GM23248 (cell line): ENCODE measurements around the gene SEMA6B. TPM values are rescaled to one million over a fixed set of nuclear protein-coding genes. Genes with fewer than 3 reads are reported as not detected.
A peak's percentile ranks its signal among the peaks of the same experiment; 100 is the strongest.

Source experiments
- DNase-seq: peaks from one replicate; pipeline ENCODE4 v3.0.0-alpha.2; 2015
- H2AFZ ChIP-seq: fragments of 200-600 bp; sonication (generic); 2 replicates; pipeline ENCODE4 v1.6.1; 2016; ENCODE audit warnings: antibody characterized with exemption
- H3F3A ChIP-seq: fragments of 200-600 bp; sonication (generic); 2 replicates; pipeline ENCODE4 v1.6.1; 2016; ENCODE audit warnings: mild to moderate bottlenecking, antibody characterized with exemption, mixed run types; ENCODE audit not compliant: insufficient read depth
- H3K27ac ChIP-seq: fragments of 200-600 bp; sonication (generic); 2 replicates; pipeline ENCODE4 v1.5.1; 2016; ENCODE audit warnings: mild to moderate bottlenecking
- H3K27me3 ChIP-seq: fragments of 200-600 bp; sonication (generic); replicated peaks from 2 replicates; pipeline ENCODE4 v1.6.1; 2016; ENCODE audit warnings: mild to moderate bottlenecking; ENCODE audit not compliant: insufficient read depth
- H3K36me3 ChIP-seq: fragments of 200-600 bp; sonication (generic); 2 replicates; pipeline ENCODE4 v1.6.1; 2016; ENCODE audit warnings: low read depth, mild to moderate bottlenecking
- H3K4me1 ChIP-seq: fragments of 200-600 bp; sonication (generic); 2 replicates; pipeline ENCODE4 v1.6.1; 2016; ENCODE audit warnings: mild to moderate bottlenecking; ENCODE audit not compliant: insufficient read depth
- H3K4me2 ChIP-seq: fragments of 200-600 bp; sonication (generic); one replicate; pipeline ENCODE4 v1.6.1; 2016; ENCODE audit warnings: mild to moderate bottlenecking; ENCODE audit not compliant: unreplicated experiment
- H3K4me3 ChIP-seq: fragments of 200-600 bp; sonication (generic); 2 replicates; pipeline ENCODE4 v1.5.1; 2016; ENCODE audit warnings: mild to moderate bottlenecking
- H3K79me2 ChIP-seq: fragments of 200-600 bp; sonication (generic); 2 replicates; pipeline ENCODE4 v1.6.1; 2016; ENCODE audit warnings: mild to moderate bottlenecking; ENCODE audit not compliant: insufficient read depth
- H3K9ac ChIP-seq: fragments of 200-600 bp; sonication (generic); 2 replicates; pipeline ENCODE4 v1.6.1; 2016; ENCODE audit warnings: mild to moderate bottlenecking
- H3K9me2 ChIP-seq: fragments of 200-600 bp; sonication (generic); 2 replicates; pipeline ENCODE4 v1.6.1; 2016; ENCODE audit warnings: mixed run types, mild to moderate bottlenecking, moderate library complexity; ENCODE audit not compliant: insufficient read depth
- H3K9me3 ChIP-seq: fragments of 200-600 bp; sonication (generic); one replicate; pipeline ENCODE4 v1.6.1; 2017; ENCODE audit warnings: low read depth
- H4K20me1 ChIP-seq: fragments of 200-600 bp; sonication (generic); 2 replicates; pipeline ENCODE4 v1.6.0; 2016; ENCODE audit not compliant: insufficient read depth
- EZH2 ChIP-seq: fragments of 200-600 bp; sonication (generic); IDR thresholded peaks from 2 replicates; pipeline ENCODE4 v1.6.1; 2018; ENCODE audit warnings: antibody characterized with exemption, mild to moderate bottlenecking; ENCODE audit not compliant: insufficient read depth, poor library complexity, severe bottlenecking
- EZH2phosphoT487 ChIP-seq: fragments of 200-600 bp; sonication (generic); IDR thresholded peaks from 2 replicates; pipeline ENCODE4 v1.6.1; 2018; ENCODE audit warnings: antibody characterized with exemption, moderate library complexity, mild to moderate bottlenecking, low read depth; ENCODE audit not compliant: insufficient read depth
- WGBS, 2 experiments: methylation state at CpG; one replicate each; pipeline ENCODE4 v1.1.6; 2015 to 2017; ENCODE audit warnings: low lambda C conversion rate in 2 of 2, low coverage in 1 of 2; ENCODE audit errors: missing lambda C conversion rate in 2 of 2; 5-methylcytosine and 5-hydroxymethylcytosine counted together
- in situ Hi-C: fragments of 300-500 bp; cut with MboI; formaldehyde crosslinking; loops from 2 replicates; pipeline ENCODE4 v1.15.0; 2020
- polyA plus RNA-seq: library from polyadenylated mRNA; unstranded; fragments of >200 nt; fragmentation: Nextera tagmentation; extraction: Ambion mirVana; gene quantifications from 2 replicates; pipeline ENCODE4 v1.2.1, GENCODE V29; 2016
- total RNA-seq: library from RNA; depleted of rRNA; stranded (reverse); fragments of >200 nt; shearing (Covaris generic); gene quantifications from 2 replicates; pipeline ENCODE4 v1.2.3, GENCODE V29; 2014

SEMA6B gene
- total and polyA plus RNA-seq, 2 experiments from 2014 or later, result not detected

DNA sequence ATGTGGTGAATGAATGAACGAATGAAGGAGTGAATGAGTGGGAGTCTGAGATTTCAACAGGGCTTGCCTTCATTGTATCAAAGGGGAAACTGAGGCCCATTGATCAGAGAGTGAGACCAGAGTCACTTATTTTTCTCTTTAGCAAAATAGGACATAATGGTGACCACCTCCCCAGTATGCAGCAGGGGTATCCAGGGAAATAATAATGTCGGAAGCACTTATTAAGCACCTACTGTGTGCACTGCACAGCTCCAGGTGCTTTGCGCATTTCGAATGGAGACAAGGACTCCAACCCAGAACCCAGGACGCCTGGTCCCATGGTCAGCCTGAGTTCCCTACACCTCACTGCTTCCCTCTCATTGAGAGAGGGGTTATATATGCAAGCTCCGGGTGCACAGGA lies 26.8 kb upstream of the SEMA6B start:
- Histone ChIP-seq H3K9ac (no peak overlapping the region), H3K27ac (no peak overlapping the region), H3K4me3 (no peak overlapping the region), H3K4me2 (no peak overlapping the region), H3K9me2 (no peaks in the 10 kb centered on the region), H3F3A (no peaks in the 10 kb centered on the region), H3K27me3 (peaks cover 33% of the 10 kb centered on the region), H3K9me3 (no peaks in the 10 kb centered on the region), H4K20me1 (no peaks in the 10 kb centered on the region), H2AFZ (no peak overlapping the region), H3K36me3 (no peaks in the 10 kb centered on the region), H3K79me2 (no peaks in the 10 kb centered on the region), H3K4me1 (no peaks in the 10 kb centered on the region)
- 48 to 50% methylated on average over 6 of the region's 6 CpGs for WGBS, 2 experiments
- in situ Hi-C loops, result no loop called here
- no peak for TF ChIP-seq EZH2phosphoT487
- no peak for TF ChIP-seq EZH2
- DNase-seq, result no peak

DNA sequence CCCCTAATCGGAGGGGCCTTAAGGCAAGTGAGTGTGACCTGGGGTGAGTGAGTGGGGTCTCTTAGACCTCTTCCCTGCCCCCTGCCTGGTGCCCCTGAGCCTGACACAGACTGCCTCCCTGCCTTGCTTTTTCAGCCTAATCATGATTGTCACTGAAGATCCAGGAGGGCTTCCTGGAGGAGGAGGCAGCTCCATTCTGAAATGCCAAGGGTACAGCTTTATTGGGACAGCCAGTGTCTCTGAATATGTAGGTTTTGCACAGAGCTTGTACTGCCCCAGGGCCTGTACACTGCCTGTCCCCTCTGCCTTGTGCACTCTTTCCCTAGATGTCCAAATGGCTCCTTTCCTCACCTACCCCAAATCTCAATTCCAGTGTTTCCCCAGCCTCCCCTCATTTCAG lies 26.1 kb upstream of the SEMA6B start:
- no peak for DNase-seq
- no peak overlapping the region for H3K4me3 ChIP-seq
- no peak overlapping the region for H3K27ac ChIP-seq
- no peaks in the 10 kb centered on the region for H4K20me1 ChIP-seq
- H3K36me3 ChIP-seq, result no peaks in the 10 kb centered on the region
- TF ChIP-seq EZH2phosphoT487 (no peak), EZH2 (no peak)
- H3K4me2 ChIP-seq, result no peak overlapping the region
- WGBS, 2 experiments, result 44 to 65% methylated on average over 1 of the region's 1 CpG
- H3F3A ChIP-seq, result no peaks in the 10 kb centered on the region
- H3K9me2 ChIP-seq, result no peaks in the 10 kb centered on the region
- H2AFZ ChIP-seq, result no peak overlapping the region
- no peaks in the 10 kb centered on the region for H3K9me3 ChIP-seq
- no peaks in the 10 kb centered on the region for H3K4me1 ChIP-seq
- H3K27me3 ChIP-seq, result peaks cover 32% of the 10 kb centered on the region
- H3K9ac ChIP-seq, result no peak overlapping the region
- no peaks in the 10 kb centered on the region for H3K79me2 ChIP-seq
- in situ Hi-C loops, result no loop called here

DNA sequence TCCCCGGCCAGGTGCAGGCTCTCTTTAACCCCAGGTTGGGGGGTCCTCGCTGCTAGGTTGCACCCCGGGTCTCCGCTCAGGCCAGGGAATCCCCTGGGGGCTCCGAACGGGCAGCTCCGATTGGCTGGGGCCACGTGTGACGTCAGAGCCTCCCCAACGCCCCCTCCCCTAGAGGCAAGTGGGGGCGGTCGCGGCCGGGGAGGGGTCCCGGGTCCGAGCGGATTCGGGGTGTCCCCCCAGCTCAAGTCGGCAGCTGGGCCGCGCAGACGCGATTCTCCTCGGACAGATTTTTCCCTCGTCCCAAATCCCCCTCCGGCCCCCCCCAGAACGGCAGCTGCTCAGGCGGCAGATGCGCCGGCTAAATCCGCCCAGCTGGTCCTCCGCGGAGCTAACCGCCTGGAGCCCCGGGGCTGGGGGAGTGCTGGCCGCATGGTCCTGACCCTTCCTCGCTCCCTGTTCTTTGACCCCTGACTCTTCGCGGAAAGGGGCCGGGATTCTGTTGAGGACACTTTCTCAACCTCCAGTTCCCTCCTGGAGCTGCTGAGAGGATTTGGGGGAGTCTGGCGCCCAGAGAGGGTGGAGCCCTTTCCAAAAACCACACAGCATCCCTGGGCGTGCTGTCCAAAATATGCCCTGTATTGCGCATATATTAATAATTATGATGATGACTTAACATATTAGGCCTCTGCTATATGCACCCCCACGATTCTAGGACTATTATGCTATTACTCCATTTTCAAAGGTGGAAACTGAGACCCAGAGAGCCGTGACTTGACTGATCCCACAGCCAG lies 25.4 kb upstream of the SEMA6B start:
- no peak for DNase-seq
- in situ Hi-C loops, result no loop called here
- no peaks in the 10 kb centered on the region for H3K9me3 ChIP-seq
- H3K79me2 ChIP-seq, result no peaks in the 10 kb centered on the region
- H3K27ac ChIP-seq, result no peak overlapping the region
- peak overlapping the region; percentile 45 for H3K4me2 ChIP-seq
- TF ChIP-seq EZH2, result peak; percentile 45
- TF ChIP-seq EZH2phosphoT487, result no peak
- 0 out of 2 replicates have a peak overlapping the region, but pooled peaks have one; percentile 46 for H2AFZ ChIP-seq
- H4K20me1 ChIP-seq, result no peaks in the 10 kb centered on the region
- H3K4me1 ChIP-seq, result no peaks in the 10 kb centered on the region
- peaks cover 39% of the 10 kb centered on the region for H3K27me3 ChIP-seq
- WGBS, 2 experiments, result 3% methylated on average over 42 to 45 of the region's 45 CpGs
- no peak overlapping the region for H3K9ac ChIP-seq
- no peaks in the 10 kb centered on the region for H3K9me2 ChIP-seq
- peak overlapping the region; percentile 57 for H3K4me3 ChIP-seq
- H3K36me3 ChIP-seq, result no peaks in the 10 kb centered on the region
- no peaks in the 10 kb centered on the region for H3F3A ChIP-seq

DNA sequence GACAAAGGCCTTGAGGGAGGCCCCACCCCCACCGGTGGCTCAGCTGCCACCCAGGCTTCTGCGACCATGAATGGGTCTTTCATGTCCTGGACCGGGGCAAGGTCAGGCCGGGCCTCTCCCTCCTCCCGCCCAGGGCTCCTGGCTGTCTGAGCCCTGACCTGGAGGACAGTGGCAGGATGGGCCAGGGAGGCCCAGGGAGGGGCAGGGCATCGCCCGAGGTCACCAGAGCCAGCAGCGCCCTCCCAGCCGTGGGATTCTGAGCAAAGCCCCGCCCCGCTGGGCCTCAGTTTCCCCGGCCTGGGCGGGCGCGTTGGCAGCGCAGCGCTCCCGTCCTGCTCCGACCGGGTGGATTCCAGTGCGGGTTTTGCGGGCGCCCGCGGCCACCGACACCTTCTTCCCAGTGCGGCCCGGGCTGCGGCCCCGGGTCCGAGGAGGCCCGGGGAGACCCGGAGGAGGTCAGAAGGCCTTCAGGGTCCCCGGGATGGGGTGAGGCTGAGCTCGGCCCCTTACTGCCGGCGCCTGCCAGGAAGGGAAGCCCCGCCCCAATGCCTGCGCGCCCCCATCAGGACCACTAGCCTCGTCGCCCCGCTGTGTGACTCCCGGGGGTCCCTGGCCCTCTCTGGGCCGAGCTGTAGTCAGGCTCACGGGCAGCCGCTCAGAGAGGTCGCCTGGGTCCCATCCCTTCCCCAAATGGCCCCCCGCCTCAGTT lies 24.6 kb upstream of the SEMA6B start:
- Histone ChIP-seq H3K36me3 (no peaks in the 10 kb centered on the region), H3K27ac (no peak overlapping the region), H3K4me1 (no peaks in the 10 kb centered on the region), H3K79me2 (no peaks in the 10 kb centered on the region), H3F3A (no peaks in the 10 kb centered on the region), H2AFZ (0 out of 2 replicates have a peak overlapping the region, but pooled peaks have one; percentile 46), H3K9me2 (no peaks in the 10 kb centered on the region), H3K4me3 (peak overlapping the region; percentile 57), H3K9me3 (no peaks in the 10 kb centered on the region), H3K9ac (no peak overlapping the region), H3K4me2 (peak overlapping the region; percentile 45), H3K27me3 (peaks cover 47% of the 10 kb centered on the region), H4K20me1 (no peaks in the 10 kb centered on the region)
- TF ChIP-seq EZH2 (no peak), EZH2phosphoT487 (no peak)
- in situ Hi-C loops, result no loop called here
- DNase-seq, result peak; percentile 28
- 1 to 2% methylated on average over 41 to 42 of the region's 49 CpGs for WGBS, 2 experiments
